H1 (cell line): Measurements from ENCODE around the gene KLHL5. TPM values are rescaled to one million over a fixed set of nuclear protein-coding genes. Genes with fewer than 3 reads are reported as not detected.

Source experiments
- CTCF ChIA-PET: fragments of 300-600 bp; sonication (Branson Sonifier 250); formaldehyde crosslinking; loops from one replicate; lab custom pipeline; 2021; ENCODE audit not compliant: partially characterized antibody; lab: Charles Lee
- POLR2A ChIA-PET: fragments of 300-600 bp; sonication (Branson Sonifier 250); formaldehyde crosslinking; loops from one replicate; lab custom pipeline; 2021; ENCODE audit warnings: inconsistent platforms; ENCODE audit not compliant: partially characterized antibody; lab: Charles Lee
- DNase-seq, 2 experiments: peaks; one replicate each; pipeline versions ENCODE4 v3.0.0 to v3.0.0-alpha.2; 2010 to 2022; ENCODE audit warnings: low spot score in 2 of 2, low read depth in 1 of 2, mixed read lengths in 1 of 2
- FAIRE-seq: peaks from 2 replicates; lab custom pipeline; 2011; peaks lifted over from hg19 to GRCh38; lab: Jason Lieb, UNC
- H2AFZ ChIP-seq: 2 replicates; pipeline ENCODE4 v1.8.1; 2012; ENCODE audit warnings: low read length, inconsistent platforms
- H2AK5ac ChIP-seq: 2 replicates; pipeline ENCODE4 v1.6.1; 2013; ENCODE audit warnings: low read depth, low read length
- H2BK120ac ChIP-seq: replicated peaks from 2 replicates; pipeline ENCODE3; 2013; ENCODE audit warnings: low read depth, low read length, inconsistent platforms
- H2BK12ac ChIP-seq: 2 replicates; pipeline ENCODE4 v1.6.1; 2013; ENCODE audit warnings: low read depth, low read length
- H2BK15ac ChIP-seq: 2 replicates; pipeline ENCODE4 v1.6.1; 2013; ENCODE audit warnings: low read length
- H2BK20ac ChIP-seq: 2 replicates; pipeline ENCODE4 v1.6.1; 2013; ENCODE audit warnings: low read length
- H2BK5ac ChIP-seq: 2 replicates; pipeline ENCODE4 v1.6.1; 2013; ENCODE audit warnings: low read depth, low read length
- H3K14ac ChIP-seq: 2 replicates; pipeline ENCODE4 v1.6.1; 2013; ENCODE audit warnings: inconsistent platforms; ENCODE audit not compliant: insufficient read length
- H3K18ac ChIP-seq: 2 replicates; pipeline ENCODE4 v1.6.1; 2013; ENCODE audit warnings: low read length; ENCODE audit errors: extremely low read depth
- H3K23ac ChIP-seq: 2 replicates; pipeline ENCODE4 v1.6.1; 2013; ENCODE audit warnings: inconsistent platforms; ENCODE audit not compliant: insufficient read length
- H3K23me2 ChIP-seq: 2 replicates; pipeline ENCODE4 v1.6.1; 2013; ENCODE audit warnings: low read depth, low read length
- H3K27ac ChIP-seq: 2 replicates; pipeline ENCODE4 v1.6.1; 2011; ENCODE audit warnings: low read depth, low read length, inconsistent platforms
- H3K27me3 ChIP-seq, 4 experiments: replicated peaks in 1 of 4; 1 replicate in 1 of 4; 2 replicates in 3 of 4; pipeline versions ENCODE4 v1.6.1 to v1.8.1; 2011 to 2013; ENCODE audit warnings: low read length in 3 of 4, mild to moderate bottlenecking in 3 of 4, inconsistent platforms in 2 of 4, mixed read lengths in 2 of 4, moderate library complexity in 1 of 4; ENCODE audit not compliant: control insufficient read depth in 3 of 4, insufficient read depth in 3 of 4; ENCODE audit errors: extremely low read depth in 1 of 4
- H3K36me3 ChIP-seq, 4 experiments: 2 replicates each; pipeline versions ENCODE4 v1.6.1 to v1.8.1; 2011 to 2013; ENCODE audit warnings: mild to moderate bottlenecking in 4 of 4, low read length in 3 of 4, moderate library complexity in 2 of 4, control low read depth in 1 of 4, inconsistent platforms in 1 of 4; ENCODE audit not compliant: insufficient read depth in 4 of 4, control insufficient read depth in 2 of 4
- H3K4ac ChIP-seq: replicated peaks from 2 replicates; pipeline ENCODE3; 2013; ENCODE audit warnings: low read length, low read depth, mixed read lengths, inconsistent platforms; ENCODE audit not compliant: insufficient read length
- H3K4me1 ChIP-seq, 4 experiments: replicated peaks in 1 of 4; 1 replicate in 1 of 4; 2 replicates in 3 of 4; pipeline versions ENCODE4 v1.6.1 to v1.8.1; 2011 to 2013; ENCODE audit warnings: low read length in 3 of 4, inconsistent platforms in 2 of 4, mixed read lengths in 1 of 4; ENCODE audit not compliant: insufficient read depth in 4 of 4, control insufficient read depth in 3 of 4
- H3K4me2 ChIP-seq, 2 experiments: 2 replicates each; pipeline versions ENCODE4 v1.6.1 to v1.8.1; 2011 to 2013; ENCODE audit warnings: low read depth in 2 of 2, low read length in 2 of 2, control low read depth in 1 of 2, inconsistent platforms in 1 of 2, mild to moderate bottlenecking in 1 of 2; ENCODE audit not compliant: insufficient read depth in 1 of 2
- H3K4me3 ChIP-seq, 4 experiments: fragments of 200-600, 300-600 bp in 1 of 4; sonication (generic), shearing (Covaris generic), sonication (Bioruptor Twin) in 1 of 4; 2 replicates each; pipeline versions ENCODE4 v1.5.1 to v1.8.1; 2011 to 2016; ENCODE audit warnings: low read length in 4 of 4, low read depth in 3 of 4, control low read depth in 2 of 4, inconsistent platforms in 2 of 4, mild to moderate bottlenecking in 2 of 4, mixed read lengths in 1 of 4, moderate library complexity in 1 of 4; ENCODE audit not compliant: insufficient read depth in 2 of 4; ENCODE audit errors: extremely low read depth in 1 of 4
- H3K56ac ChIP-seq: replicated peaks from 2 replicates; pipeline ENCODE3; 2013; ENCODE audit warnings: low read depth, mild to moderate bottlenecking, mixed read lengths, low read length, inconsistent platforms; ENCODE audit not compliant: insufficient read length
- H3K79me1 ChIP-seq: 2 replicates; pipeline ENCODE4 v1.6.1; 2013; ENCODE audit warnings: low read depth, low read length, control low read depth
- H3K79me2 ChIP-seq, 2 experiments: 2 replicates each; pipeline versions ENCODE4 v1.6.1 to v1.8.1; 2012 to 2013; ENCODE audit warnings: low read length in 2 of 2, mild to moderate bottlenecking in 2 of 2, inconsistent platforms in 1 of 2; ENCODE audit not compliant: insufficient read depth in 2 of 2, control insufficient read depth in 1 of 2
- H3K9ac ChIP-seq, 4 experiments: replicated peaks in 1 of 4; 1 replicate in 1 of 4; 2 replicates in 3 of 4; pipeline versions ENCODE4 v1.6.1 to v1.8.1; 2011 to 2013; ENCODE audit warnings: low read depth in 3 of 4, low read length in 3 of 4, control low read depth in 2 of 4, mild to moderate bottlenecking in 2 of 4, moderate library complexity in 2 of 4, inconsistent platforms in 1 of 4; ENCODE audit errors: extremely low read depth in 1 of 4
- H3K9me3 ChIP-seq, 2 experiments: 2 replicates each; pipeline versions ENCODE4 v1.6.1 to v1.8.1; 2012 to 2013; ENCODE audit warnings: mild to moderate bottlenecking in 2 of 2, moderate library complexity in 2 of 2, control low read depth in 1 of 2, inconsistent platforms in 1 of 2, low read depth in 1 of 2, low read length in 1 of 2, mixed read lengths in 1 of 2; ENCODE audit not compliant: insufficient read depth in 2 of 2
- H4K20me1 ChIP-seq, 2 experiments: replicated peaks in 1 of 2; 2 replicates each; pipeline versions ENCODE3 to v1.8.1; 2011 to 2013; ENCODE audit warnings: inconsistent platforms in 2 of 2, low read length in 2 of 2, mild to moderate bottlenecking in 1 of 2; ENCODE audit not compliant: insufficient read depth in 2 of 2, control insufficient read depth in 1 of 2
- H4K5ac ChIP-seq: 2 replicates; pipeline ENCODE4 v1.6.1; 2013; ENCODE audit warnings: low read length, low read depth, mixed read lengths, inconsistent platforms; ENCODE audit not compliant: insufficient read length
- H4K8ac ChIP-seq: 2 replicates; pipeline ENCODE4 v1.8.0; 2013; ENCODE audit warnings: mild to moderate bottlenecking, moderate library complexity, low read length, inconsistent platforms; ENCODE audit not compliant: insufficient read depth; ENCODE audit errors: extremely low read depth
- H4K91ac ChIP-seq: replicated peaks from 2 replicates; pipeline ENCODE3; 2013; ENCODE audit warnings: low read length, mixed read lengths, inconsistent platforms; ENCODE audit not compliant: insufficient read length
- ATF2 ChIP-seq: IDR thresholded peaks from 2 replicates; pipeline ENCODE4 v1.6.1; 2012; ENCODE audit warnings: low read length, inconsistent platforms
- CBX5 ChIP-seq: fragments of 300-800, 300-1000 bp; sonication (generic); IDR thresholded peaks from 2 replicates; pipeline ENCODE4 v1.7.1; 2016; ENCODE audit warnings: antibody characterized with exemption, low read length, low read depth
- CHD1 ChIP-seq: IDR thresholded peaks from 2 replicates; pipeline ENCODE4 v1.6.1; 2012; ENCODE audit warnings: low read depth, low read length, improper control_type of control experiment
- HDAC2 ChIP-seq, 2 experiments: fragments of 300-600 bp in 1 of 2; sonication (generic) in 1 of 2; IDR thresholded peaks; 2 replicates each; pipeline ENCODE4 v1.6.1; 2011 to 2012; ENCODE audit warnings: low read depth in 2 of 2, low read length in 2 of 2, mild to moderate bottlenecking in 2 of 2, moderate library complexity in 2 of 2, borderline replicate concordance in 1 of 2, inconsistent platforms in 1 of 2
- KDM4A ChIP-seq: IDR thresholded peaks from one replicate; pipeline ENCODE4 v1.7.1; 2012; ENCODE audit warnings: low read depth, mild to moderate bottlenecking, moderate library complexity, low read length, inconsistent platforms; ENCODE audit not compliant: severe bottlenecking
- NRF1 ChIP-seq: IDR thresholded peaks from 2 replicates; pipeline ENCODE4 v1.6.1; 2011; ENCODE audit warnings: mild to moderate bottlenecking, low read depth, low read length, improper control_type of control experiment
- PHF8 ChIP-seq: fragments of 200-600 bp; sonication (generic); conservative IDR thresholded peaks from 2 replicates; pipeline ENCODE4 v1.7.1; 2012; ENCODE audit warnings: low read depth, mild to moderate bottlenecking, inconsistent platforms, low read length, moderate library complexity
- RXRA ChIP-seq: IDR thresholded peaks from 2 replicates; pipeline ENCODE4 v1.6.1; 2011; ENCODE audit warnings: low read depth, mild to moderate bottlenecking, low read length, moderate library complexity; ENCODE audit not compliant: insufficient read depth
- SIRT6 ChIP-seq: IDR thresholded peaks from one replicate; pipeline ENCODE4 v1.7.1; 2012; ENCODE audit warnings: low read length, inconsistent platforms
- SIX5 ChIP-seq: IDR thresholded peaks from 2 replicates; pipeline ENCODE4 v1.6.1; 2011; ENCODE audit warnings: mild to moderate bottlenecking, low read depth, low read length
- TCF12 ChIP-seq: IDR thresholded peaks from 2 replicates; pipeline ENCODE4 v1.6.1; 2011; ENCODE audit warnings: low read depth, mild to moderate bottlenecking, low read length
- USF2 ChIP-seq: IDR thresholded peaks from 2 replicates; pipeline ENCODE4 v1.6.1; 2011; ENCODE audit warnings: low read length, improper control_type of control experiment
- WGBS, 2 experiments: shearing (Covaris generic) in 1 of 2; methylation state at CpG; one replicate each; pipeline versions ENCODE4 v1.1.6 to v1.1.7; 2013 to 2015; ENCODE audit warnings: low lambda C conversion rate in 2 of 2, mixed read lengths in 2 of 2, inconsistent platforms in 1 of 2, low coverage in 1 of 2, missing lambda C conversion rate in 1 of 2; ENCODE audit not compliant: insufficient replicate concordance in 2 of 2, insufficient coverage in 1 of 2, insufficient read length in 1 of 2; ENCODE audit errors: extremely low coverage in 1 of 2, missing lambda C conversion rate in 1 of 2; 5-methylcytosine and 5-hydroxymethylcytosine counted together
- polyA plus RNA-seq, 7 experiments: library from polyadenylated mRNA; depleted of rRNA in 3 of 7; stranded (reverse) in 5 of 7; unstranded in 2 of 7; fragments of >200 nt in 5 of 7; fragments of 200-250 nt in 2 of 7; gene quantifications; 1 replicate in 5 of 7; 2 replicates in 1 of 7; 4 replicates in 1 of 7; pipeline versions ENCODE4 v1.2.1 to v1.2.3, GENCODE V29; 2011 to 2013; ENCODE audit warnings: missing spikeins in 2 of 7, mixed read lengths in 2 of 7
- total RNA-seq: library from RNA; stranded (reverse); fragmentation: NEBNext Ultra II Directional; extraction: Animal tissue kit (Norgen Biotek cat#: 25700); gene quantifications from 2 replicates; pipeline ENCODE4 v1.2.1, GENCODE V29; 2021

Gene KLHL5
- total and polyA plus RNA-seq, 2 of the 8 experiments (the other 6 are each of a cell fraction or from before 2014, with no cell fraction given): 13.0 to 23.6 TPM

DNA sequence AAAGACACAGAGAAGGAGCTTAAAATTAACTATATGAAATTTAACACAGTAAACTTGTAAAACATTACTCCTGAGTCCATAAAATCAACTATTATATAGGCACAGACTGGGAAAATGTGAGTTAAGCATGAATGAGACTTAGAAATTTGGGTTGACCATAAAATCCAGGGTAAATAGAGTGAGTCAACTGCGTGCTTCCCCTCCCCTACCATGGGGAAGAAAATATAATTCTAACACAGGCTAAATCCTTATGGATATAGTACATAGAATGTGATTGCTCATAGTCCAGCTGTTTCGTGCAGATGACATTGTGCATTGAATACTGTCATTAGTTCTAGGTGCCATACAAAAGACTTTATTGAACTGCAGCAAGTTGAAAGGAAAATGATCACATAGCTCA is 42.2 kb downstream of the KLHL5 start:
- POLR2A ChIA-PET: no interaction called here
- no peak for TF ChIP-seq CHD1
- no peak for TF ChIP-seq NRF1
- no peak for TF ChIP-seq CBX5
- TF ChIP-seq RXRA: no peak
- no peak for TF ChIP-seq HDAC2 (IDR thresholded peaks at IDR 0.05; ENCODE audit: borderline replicate concordance in 1 of 2, low read depth in 2 of 2, low read length in 2 of 2)
- TF ChIP-seq USF2: no peak
- no peak for TF ChIP-seq TCF12
- no peak for TF ChIP-seq SIX5
- no peak for TF ChIP-seq PHF8
- no peak for TF ChIP-seq ATF2
- TF ChIP-seq SIRT6: no peak
- TF ChIP-seq KDM4A: no peak

More for the DNA sequence above, 42.2 kb downstream of the KLHL5 start:
- Histone ChIP-seq H2BK12ac (no peak overlapping the region), H3K9me3 (no peaks in the 10 kb centered on the region), H2AK5ac (no peak overlapping the region), H2BK20ac (no peak overlapping the region), H3K4ac (no peak overlapping the region), H3K27me3 (no peaks in the 10 kb centered on the region), H2AFZ (no peak overlapping the region), H4K91ac (no peak overlapping the region), H3K9ac (no peak overlapping the region), H4K8ac (no peak overlapping the region), H4K5ac (no peak overlapping the region), H3K79me2 (no peaks in the 10 kb centered on the region), H3K4me2 (no peak overlapping the region), H3K27ac (no peak overlapping the region), H3K79me1 (no peaks in the 10 kb centered on the region), H3K23ac (no peak overlapping the region), H3K18ac (no peak overlapping the region), H2BK120ac (no peak overlapping the region), H3K14ac (no peak overlapping the region), H3K56ac (no peak overlapping the region), H4K20me1 (no peaks in the 10 kb centered on the region), H3K4me1 (no peaks in the 10 kb centered on the region; a peak in 1 of 7 replicates), H3K4me3 (no peak overlapping the region), H3K36me3 (peaks cover 0 to 6% (median 4%) of the 10 kb centered on the region in 4 experiments; a peak in 3 of 8 replicates), H3K23me2 (no peaks in the 10 kb centered on the region), H2BK5ac (no peak overlapping the region), H2BK15ac (no peak overlapping the region)
- DNase-seq: no peak
- no peak for FAIRE-seq
- CTCF ChIA-PET: interaction anchor here (0.6 to 0.9 kb wide), 2 partner anchors 29 to 31 kb away, joined by 3 read pairs; no protein-coding TSS in a partner anchor
- WGBS, 2 experiments: 93% methylated on average over 2 of the region's 2 CpGs; no CpG with 5 or more reads in 1 of the 2 experiments
